GM15510 (cell line): ENCODE results near the gene SLC15A1.

Experiments used
- POLR2A ChIP-seq: IDR thresholded peaks from 3 replicates; pipeline ENCODE4 v1.6.1; 2011; ENCODE audit warnings: borderline replicate concordance; ENCODE audit not compliant: insufficient read length; ENCODE audit errors: extremely low read depth

Gene SLC15A1, protein sequence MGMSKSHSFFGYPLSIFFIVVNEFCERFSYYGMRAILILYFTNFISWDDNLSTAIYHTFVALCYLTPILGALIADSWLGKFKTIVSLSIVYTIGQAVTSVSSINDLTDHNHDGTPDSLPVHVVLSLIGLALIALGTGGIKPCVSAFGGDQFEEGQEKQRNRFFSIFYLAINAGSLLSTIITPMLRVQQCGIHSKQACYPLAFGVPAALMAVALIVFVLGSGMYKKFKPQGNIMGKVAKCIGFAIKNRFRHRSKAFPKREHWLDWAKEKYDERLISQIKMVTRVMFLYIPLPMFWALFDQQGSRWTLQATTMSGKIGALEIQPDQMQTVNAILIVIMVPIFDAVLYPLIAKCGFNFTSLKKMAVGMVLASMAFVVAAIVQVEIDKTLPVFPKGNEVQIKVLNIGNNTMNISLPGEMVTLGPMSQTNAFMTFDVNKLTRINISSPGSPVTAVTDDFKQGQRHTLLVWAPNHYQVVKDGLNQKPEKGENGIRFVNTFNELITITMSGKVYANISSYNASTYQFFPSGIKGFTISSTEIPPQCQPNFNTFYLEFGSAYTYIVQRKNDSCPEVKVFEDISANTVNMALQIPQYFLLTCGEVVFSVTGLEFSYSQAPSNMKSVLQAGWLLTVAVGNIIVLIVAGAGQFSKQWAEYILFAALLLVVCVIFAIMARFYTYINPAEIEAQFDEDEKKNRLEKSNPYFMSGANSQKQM

GRCh38 chr13:98752467-98753290, at the start of gene SLC15A1:
TSS of gene SLC15A1 (minus strand) at chr13:98752672. CDS start at chr13:98752598, 74 bp downstream.
- no peak for TF ChIP-seq POLR2A

- TF ChIP-seq POLR2A, result no peak
Measured at GRCh38 chr13:98801626-98802418, 49.4 kb upstream of the SLC15A1 start.

GRCh38 chr13:98800078-98800477, 47.6 kb upstream of the SLC15A1 start:
- no peak for TF ChIP-seq POLR2A

- TF ChIP-seq POLR2A, result no peak
Measured at GRCh38 chr13:98798849-98799645, 46.6 kb upstream of the SLC15A1 start.

DNA sequence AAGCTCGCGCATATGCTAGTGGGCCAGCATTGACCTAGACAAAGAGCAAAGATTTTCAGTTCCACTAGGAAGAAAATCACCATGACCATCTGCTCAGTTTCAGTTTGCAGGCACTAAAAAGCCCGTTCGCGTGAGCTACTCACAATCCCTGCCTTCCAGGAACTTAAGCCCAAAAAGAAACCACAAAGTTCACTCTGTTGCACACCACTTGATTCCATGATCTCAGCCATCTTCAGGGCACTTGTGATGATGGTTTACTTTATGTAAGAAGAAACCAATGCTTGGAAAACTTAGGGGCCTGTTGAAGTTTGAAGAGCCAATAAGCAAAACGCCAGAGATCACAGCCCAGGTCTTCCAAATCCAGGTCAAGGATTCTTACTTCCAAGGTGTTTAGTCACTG, 45.0 kb upstream of the SLC15A1 start:
- TF ChIP-seq POLR2A, result no peak

- TF ChIP-seq POLR2A, result no peak
Measured at GRCh38 chr13:98796798-98797197, 44.3 kb upstream of the SLC15A1 start.

DNA sequence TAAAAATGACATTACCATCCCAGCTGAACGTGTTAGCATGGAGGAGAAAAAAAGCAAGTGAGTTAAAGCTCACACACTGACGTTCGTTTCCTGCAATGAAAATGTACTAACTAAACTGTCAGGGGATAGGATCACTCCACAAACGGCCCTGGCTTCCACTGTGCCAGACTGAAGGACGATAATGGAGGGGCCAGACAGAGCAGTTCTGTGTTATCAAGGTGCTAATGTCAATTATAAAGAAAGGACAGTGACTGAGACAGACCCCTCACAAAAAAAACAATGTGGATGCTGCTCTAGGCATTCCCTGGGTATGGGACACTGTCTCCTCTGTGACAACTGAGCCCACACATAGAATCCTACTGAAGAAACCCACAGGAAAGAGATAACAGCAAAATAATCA, 43.7 kb upstream of the SLC15A1 start:
- no peak for TF ChIP-seq POLR2A

GRCh38 chr13:98795220-98795619, 42.7 kb upstream of the SLC15A1 start:
- no peak for TF ChIP-seq POLR2A

DNA sequence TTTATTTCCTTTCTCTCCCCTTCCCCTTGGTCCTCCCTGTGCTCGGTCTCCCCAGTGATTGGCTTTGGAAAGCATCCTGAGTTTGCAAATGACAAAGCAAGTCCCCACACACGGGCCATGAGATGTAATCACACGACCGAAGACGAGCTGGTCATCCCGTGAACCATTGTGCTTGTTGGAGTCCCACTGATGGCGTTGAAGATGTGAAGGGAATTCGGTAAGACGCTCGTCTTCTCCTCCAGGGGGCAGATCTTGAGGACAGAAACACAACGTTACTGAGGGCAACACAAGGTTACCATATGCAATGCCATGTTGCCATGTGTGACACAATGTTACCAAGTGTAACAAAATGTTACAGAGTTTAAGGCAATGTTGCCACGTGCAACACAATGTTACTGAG, 42.0 kb upstream of the SLC15A1 start:
- no peak for TF ChIP-seq POLR2A

- TF ChIP-seq POLR2A, result no peak
Measured at GRCh38 chr13:98792785-98793495, 40.5 kb upstream of the SLC15A1 start.

DNA sequence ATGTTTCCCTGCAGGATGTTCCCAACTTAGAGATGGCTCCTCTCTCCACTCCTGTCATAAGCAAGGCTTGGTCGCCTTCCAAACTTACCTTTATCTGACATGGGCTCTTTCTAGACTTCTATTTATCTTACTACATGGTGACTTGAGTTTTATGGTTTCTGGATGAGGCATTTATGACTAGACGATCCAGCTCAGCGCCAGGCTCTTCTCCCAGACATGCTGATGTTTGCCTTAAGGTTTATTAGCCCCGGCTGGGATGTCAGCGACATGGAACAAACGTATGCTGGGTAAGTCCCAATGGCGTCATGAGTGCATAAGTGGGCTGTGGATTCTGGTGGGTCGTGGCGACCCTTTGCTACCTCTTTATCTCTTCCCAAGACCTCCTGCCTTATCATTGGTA, 39.8 kb upstream of the SLC15A1 start:
- no peak for TF ChIP-seq POLR2A

- no peak for TF ChIP-seq POLR2A
Measured at GRCh38 chr13:98791611-98792010, 39.1 kb upstream of the SLC15A1 start.

DNA sequence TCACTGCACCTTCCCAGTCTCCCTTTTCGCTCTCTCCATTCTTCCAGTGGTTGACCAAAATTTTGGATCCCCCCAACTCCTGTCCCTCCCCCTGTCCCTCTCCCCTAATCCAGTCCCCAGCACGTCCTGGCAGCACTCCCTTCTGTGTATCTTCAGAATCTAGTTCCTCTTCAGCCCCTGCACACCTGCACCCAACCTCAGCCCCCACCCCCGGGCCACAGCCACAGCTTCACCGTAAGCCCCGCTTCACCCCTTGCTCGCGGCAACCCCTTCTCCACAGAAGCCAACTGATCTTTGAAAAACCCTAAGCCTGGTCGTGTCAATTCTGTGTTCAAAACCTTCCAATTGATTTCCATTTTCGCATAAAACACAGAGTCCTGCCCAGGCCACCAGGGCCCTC, 35.5 kb upstream of the SLC15A1 start:
- no peak for TF ChIP-seq POLR2A
